Ovary (tissue), 3 donors: ENCODE results near the gene BROX.

Experiments
- CTCF ChIP-seq, 3 donors: fragments of 450-650 bp in 2 of 3; fragments of 200-600 bp in 1 of 3; IDR thresholded peaks; one replicate each; pipeline versions ENCODE4 v1.5.1 to v1.8.0; 2016 to 2022; ENCODE audit warnings: antibody characterized with exemption in 3 of 3, mild to moderate bottlenecking in 1 of 3
- EP300 ChIP-seq: sonication (generic); formaldehyde crosslinking; IDR thresholded peaks from one replicate; pipeline ENCODE4 v1.6.1; 2017; ENCODE audit warnings: antibody characterized with exemption
- POLR2A ChIP-seq: fragments of 450-650 bp; IDR thresholded peaks from one replicate; pipeline ENCODE4 v1.6.1; 2017; ENCODE audit warnings: antibody characterized with exemption, mild to moderate bottlenecking, moderate library complexity
- donor health status: DM: no; HTN: no; CAD: no.

- TF ChIP-seq CTCF (IDR thresholded peaks at IDR 0.05) (no peak), EP300 (no peak), POLR2A (no peak)
Measured at GRCh38 chr1:222750651-222751050, 38.3 kb downstream of the BROX start.
